GM12872 (cell line): ENCODE data around the gene LCN10.

Experiments
- CTCF ChIP-seq: IDR thresholded peaks from 3 replicates; pipeline ENCODE4 v1.5.1; 2011; ENCODE audit warnings: low read depth, mild to moderate bottlenecking, low read length, moderate library complexity; ENCODE audit not compliant: insufficient read depth

The LCN10 gene

GRCh38 chr9:136694163-136694871 lies 48.4 kb downstream of the LCN10 start:
- TF ChIP-seq CTCF, result peak; percentile 62; the same call in 2 of the 3 replicates

DNA sequence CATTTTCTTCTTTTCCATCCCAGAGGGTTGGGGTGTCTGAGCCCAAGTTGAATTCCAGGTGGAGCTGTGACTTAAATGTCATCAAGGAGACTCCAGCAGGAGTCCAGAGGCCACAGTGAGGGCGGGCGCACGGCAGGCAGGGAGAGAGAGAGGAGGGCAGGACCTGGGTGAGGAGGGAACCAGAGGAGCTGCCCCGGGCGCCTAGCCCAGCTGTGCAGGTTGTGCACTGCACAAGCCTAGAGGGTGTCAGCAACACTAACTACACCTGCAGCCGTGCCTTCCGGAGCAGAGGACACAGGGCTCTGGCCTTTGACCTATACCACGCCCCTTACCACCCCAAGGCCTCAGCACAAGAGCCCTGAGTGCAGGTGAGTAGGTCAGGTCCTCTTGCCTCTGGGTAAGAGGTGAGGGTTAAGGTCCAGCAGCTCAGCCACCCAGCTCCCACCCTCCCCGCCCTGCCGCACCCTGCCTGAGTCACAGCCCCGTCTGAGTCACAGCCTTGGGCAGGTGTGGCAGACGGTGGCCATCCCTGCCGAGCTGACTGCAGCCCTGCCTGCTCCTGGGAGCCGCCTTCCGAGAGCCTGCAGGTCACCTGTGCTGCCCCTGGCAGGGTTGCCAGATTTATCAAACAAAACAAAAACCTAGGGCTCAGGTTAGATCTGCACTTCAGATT lies 49.1 kb downstream of the LCN10 start:
- TF ChIP-seq CTCF, result no peak

GRCh38 chr9:136693135-136693489 lies 49.6 kb downstream of the LCN10 start:
- TF ChIP-seq CTCF, result no peak

DNA sequence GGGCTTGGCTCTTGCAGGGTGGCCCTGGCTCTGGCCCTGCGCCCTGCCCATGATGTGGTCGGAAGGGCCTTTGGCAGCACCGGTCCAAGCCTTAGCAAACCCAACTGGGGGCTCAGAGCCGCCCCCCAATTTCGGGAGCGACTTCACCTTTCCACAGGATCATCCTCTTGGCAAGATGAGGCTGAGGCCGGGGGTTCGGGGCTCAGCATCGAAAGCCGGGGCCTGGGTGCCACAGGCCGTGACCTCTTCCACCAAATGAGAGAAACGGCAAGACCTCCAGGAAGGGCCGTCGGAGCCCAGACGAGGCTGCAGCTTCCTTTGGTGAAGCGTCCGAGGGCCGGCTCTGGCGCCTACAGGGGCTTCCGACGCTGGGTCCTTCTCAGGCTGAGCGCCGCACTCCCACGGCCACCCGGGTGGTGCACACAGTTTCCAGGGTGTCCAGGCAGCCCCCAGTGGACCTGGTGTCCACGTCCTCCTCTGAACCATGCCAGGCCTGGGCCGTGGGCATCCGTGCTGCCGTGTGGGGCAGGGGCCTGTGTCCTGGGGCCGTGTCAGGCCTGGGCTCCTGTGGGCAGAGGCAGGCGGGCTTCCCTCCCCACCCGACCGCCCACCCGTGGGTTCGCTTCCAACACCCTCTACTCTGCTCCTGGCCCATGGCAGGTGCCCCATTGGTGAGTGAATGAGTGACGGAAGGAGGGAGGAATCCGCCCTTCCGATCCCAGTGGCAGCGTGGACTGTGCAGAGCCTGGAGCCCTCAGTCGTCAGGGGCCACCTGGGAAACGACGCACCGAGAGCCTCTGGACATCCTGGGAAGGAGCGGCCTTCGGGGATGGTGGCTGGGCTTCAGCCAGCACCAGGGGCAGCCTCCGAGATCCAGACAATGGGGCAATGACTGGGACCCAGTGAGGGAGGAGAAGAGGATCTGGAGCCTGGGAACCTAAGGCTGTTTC lies 50.3 kb downstream of the LCN10 start:
- TF ChIP-seq CTCF, result no peak

- TF ChIP-seq CTCF, result no peak
Measured at GRCh38 chr9:136691316-136692184, 51.2 kb downstream of the LCN10 start.

DNA sequence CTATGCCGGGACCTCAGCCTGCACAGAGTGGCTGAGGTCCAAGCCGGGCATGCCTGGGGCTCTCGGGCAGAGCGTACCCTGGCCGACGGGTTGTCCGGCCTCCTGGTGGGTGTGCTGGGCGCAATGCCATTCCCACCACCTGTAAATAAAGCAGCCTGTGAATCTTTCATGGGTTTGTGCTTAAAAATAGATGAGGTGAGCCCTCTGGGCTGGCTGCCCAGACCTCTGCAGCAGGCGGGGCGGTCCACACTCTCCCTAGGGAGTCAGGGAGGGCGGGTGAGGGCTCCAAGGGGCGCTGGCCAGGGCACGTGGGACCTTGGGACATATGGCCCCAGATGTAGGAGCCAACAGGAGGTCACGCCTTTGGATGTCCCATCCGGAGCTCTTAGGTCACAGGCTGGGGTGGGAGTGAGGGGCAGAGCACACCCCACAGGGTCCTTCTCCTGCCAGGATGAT lies 51.9 kb downstream of the LCN10 start:
- no peak for TF ChIP-seq CTCF
